GM23248 (cell line): ENCODE data around the gene NDST4. TPM values are rescaled to one million over a fixed set of nuclear protein-coding genes. Genes with fewer than 3 reads are reported as not detected.

ENCODE experiments used
- DNase-seq: peaks from one replicate; pipeline ENCODE4 v3.0.0-alpha.2; 2015
- H2AFZ ChIP-seq: fragments of 200-600 bp; sonication (generic); 2 replicates; pipeline ENCODE4 v1.6.1; 2016; ENCODE audit warnings: antibody characterized with exemption
- H3F3A ChIP-seq: fragments of 200-600 bp; sonication (generic); 2 replicates; pipeline ENCODE4 v1.6.1; 2016; ENCODE audit warnings: mild to moderate bottlenecking, antibody characterized with exemption, mixed run types; ENCODE audit not compliant: insufficient read depth
- H3K27ac ChIP-seq: fragments of 200-600 bp; sonication (generic); 2 replicates; pipeline ENCODE4 v1.5.1; 2016; ENCODE audit warnings: mild to moderate bottlenecking
- H3K27me3 ChIP-seq: fragments of 200-600 bp; sonication (generic); replicated peaks from 2 replicates; pipeline ENCODE4 v1.6.1; 2016; ENCODE audit warnings: mild to moderate bottlenecking; ENCODE audit not compliant: insufficient read depth
- H3K36me3 ChIP-seq: fragments of 200-600 bp; sonication (generic); 2 replicates; pipeline ENCODE4 v1.6.1; 2016; ENCODE audit warnings: low read depth, mild to moderate bottlenecking
- H3K4me1 ChIP-seq: fragments of 200-600 bp; sonication (generic); 2 replicates; pipeline ENCODE4 v1.6.1; 2016; ENCODE audit warnings: mild to moderate bottlenecking; ENCODE audit not compliant: insufficient read depth
- H3K4me2 ChIP-seq: fragments of 200-600 bp; sonication (generic); one replicate; pipeline ENCODE4 v1.6.1; 2016; ENCODE audit warnings: mild to moderate bottlenecking; ENCODE audit not compliant: unreplicated experiment
- H3K4me3 ChIP-seq: fragments of 200-600 bp; sonication (generic); 2 replicates; pipeline ENCODE4 v1.5.1; 2016; ENCODE audit warnings: mild to moderate bottlenecking
- H3K79me2 ChIP-seq: fragments of 200-600 bp; sonication (generic); 2 replicates; pipeline ENCODE4 v1.6.1; 2016; ENCODE audit warnings: mild to moderate bottlenecking; ENCODE audit not compliant: insufficient read depth
- H3K9ac ChIP-seq: fragments of 200-600 bp; sonication (generic); 2 replicates; pipeline ENCODE4 v1.6.1; 2016; ENCODE audit warnings: mild to moderate bottlenecking
- H3K9me2 ChIP-seq: fragments of 200-600 bp; sonication (generic); 2 replicates; pipeline ENCODE4 v1.6.1; 2016; ENCODE audit warnings: mixed run types, mild to moderate bottlenecking, moderate library complexity; ENCODE audit not compliant: insufficient read depth
- H3K9me3 ChIP-seq: fragments of 200-600 bp; sonication (generic); one replicate; pipeline ENCODE4 v1.6.1; 2017; ENCODE audit warnings: low read depth
- H4K20me1 ChIP-seq: fragments of 200-600 bp; sonication (generic); 2 replicates; pipeline ENCODE4 v1.6.0; 2016; ENCODE audit not compliant: insufficient read depth
- EZH2 ChIP-seq: fragments of 200-600 bp; sonication (generic); IDR thresholded peaks from 2 replicates; pipeline ENCODE4 v1.6.1; 2018; ENCODE audit warnings: antibody characterized with exemption, mild to moderate bottlenecking; ENCODE audit not compliant: insufficient read depth, poor library complexity, severe bottlenecking
- EZH2phosphoT487 ChIP-seq: fragments of 200-600 bp; sonication (generic); IDR thresholded peaks from 2 replicates; pipeline ENCODE4 v1.6.1; 2018; ENCODE audit warnings: antibody characterized with exemption, moderate library complexity, mild to moderate bottlenecking, low read depth; ENCODE audit not compliant: insufficient read depth
- WGBS, 2 experiments: methylation state at CpG; one replicate each; pipeline ENCODE4 v1.1.6; 2015 to 2017; ENCODE audit warnings: low lambda C conversion rate in 2 of 2, low coverage in 1 of 2; ENCODE audit errors: missing lambda C conversion rate in 2 of 2; 5-methylcytosine and 5-hydroxymethylcytosine counted together
- in situ Hi-C: fragments of 300-500 bp; cut with MboI; formaldehyde crosslinking; loops from 2 replicates; pipeline ENCODE4 v1.15.0; 2020
- polyA plus RNA-seq: library from polyadenylated mRNA; unstranded; fragments of >200 nt; fragmentation: Nextera tagmentation; extraction: Ambion mirVana; gene quantifications from 2 replicates; pipeline ENCODE4 v1.2.1, GENCODE V29; 2016
- total RNA-seq: library from RNA; depleted of rRNA; stranded (reverse); fragments of >200 nt; shearing (Covaris generic); gene quantifications from 2 replicates; pipeline ENCODE4 v1.2.3, GENCODE V29; 2014

Gene NDST4
- total and polyA plus RNA-seq, 2 experiments from 2014 or later = not detected

DNA sequence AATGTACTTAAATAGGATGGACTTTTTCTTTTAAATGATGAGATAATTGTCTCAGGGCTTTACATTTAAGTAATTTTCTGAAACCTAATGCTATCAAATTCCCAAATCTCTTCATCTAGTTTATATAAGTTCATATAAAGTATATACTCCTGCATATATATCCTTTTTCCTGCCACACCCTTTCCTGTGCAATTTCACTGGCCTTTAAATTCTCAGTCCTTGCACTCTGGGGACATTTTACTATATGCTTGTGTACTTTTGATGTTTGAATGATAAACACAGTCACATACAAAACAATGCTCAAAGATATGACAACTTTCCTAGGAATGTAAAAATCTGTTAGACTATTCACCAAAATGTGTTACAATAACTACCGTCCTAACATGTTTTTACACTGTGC is 60.1 kb downstream of the NDST4 start:
- H3K36me3 ChIP-seq = no peaks in the 10 kb centered on the region
- TF ChIP-seq EZH2 (no peak), EZH2phosphoT487 (no peak)
- no peak overlapping the region for H3K9ac ChIP-seq
- no peaks in the 10 kb centered on the region for H4K20me1 ChIP-seq
- peak overlapping the region; percentile 6; the same call in 1 of the 2 replicates for H2AFZ ChIP-seq
- no peaks in the 10 kb centered on the region for H3F3A ChIP-seq
- no peaks in the 10 kb centered on the region for H3K9me3 ChIP-seq
- H3K27ac ChIP-seq = no peak overlapping the region
- no peak overlapping the region for H3K4me2 ChIP-seq
- no peaks in the 10 kb centered on the region for H3K27me3 ChIP-seq
- in situ Hi-C loops = no loop called here
- DNase-seq = no peak
- H3K9me2 ChIP-seq = no peaks in the 10 kb centered on the region
- H3K4me3 ChIP-seq = no peak overlapping the region
- H3K79me2 ChIP-seq = no peaks in the 10 kb centered on the region
- no peaks in the 10 kb centered on the region for H3K4me1 ChIP-seq
- WGBS, 2 experiments = 87 to 92% methylated on average over 1 of the region's 1 CpG

DNA sequence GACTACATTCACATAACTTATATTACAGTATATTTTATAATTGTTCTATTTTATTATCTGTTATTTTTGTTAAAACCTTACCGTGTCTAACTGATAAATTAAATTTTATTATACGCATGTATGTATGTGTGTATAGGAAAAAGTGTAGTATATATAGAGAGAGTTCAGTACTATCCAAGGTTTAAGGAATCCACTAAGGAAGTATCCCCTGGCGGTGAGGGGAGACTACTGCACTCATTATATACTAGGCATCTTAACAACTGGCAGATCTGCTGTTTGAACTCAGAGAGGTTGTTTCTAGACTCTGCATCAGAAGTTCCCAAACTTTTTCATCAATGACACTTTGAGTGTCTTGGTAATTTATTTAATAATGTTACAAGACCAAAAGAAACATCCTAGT is 70.9 kb downstream of the NDST4 start:
- peak; percentile 20 for DNase-seq
- no peak overlapping the region for H3K27ac ChIP-seq
- no peaks in the 10 kb centered on the region for H3K4me1 ChIP-seq
- TF ChIP-seq EZH2 (no peak), EZH2phosphoT487 (no peak)
- WGBS, 2 experiments = 47 to 54% methylated on average over 3 of the region's 3 CpGs
- H3K36me3 ChIP-seq = no peaks in the 10 kb centered on the region
- no peak overlapping the region for H2AFZ ChIP-seq
- H3K4me3 ChIP-seq = no peak overlapping the region
- H3K27me3 ChIP-seq = no peaks in the 10 kb centered on the region
- no peak overlapping the region for H3K4me2 ChIP-seq
- H4K20me1 ChIP-seq = no peaks in the 10 kb centered on the region
- H3K9ac ChIP-seq = no peak overlapping the region
- in situ Hi-C loops = no loop called here
- no peaks in the 10 kb centered on the region for H3K9me3 ChIP-seq
- no peaks in the 10 kb centered on the region for H3K79me2 ChIP-seq
- H3K9me2 ChIP-seq = no peaks in the 10 kb centered on the region; the same call in 1 of the 2 replicates
- H3F3A ChIP-seq = no peaks in the 10 kb centered on the region

DNA sequence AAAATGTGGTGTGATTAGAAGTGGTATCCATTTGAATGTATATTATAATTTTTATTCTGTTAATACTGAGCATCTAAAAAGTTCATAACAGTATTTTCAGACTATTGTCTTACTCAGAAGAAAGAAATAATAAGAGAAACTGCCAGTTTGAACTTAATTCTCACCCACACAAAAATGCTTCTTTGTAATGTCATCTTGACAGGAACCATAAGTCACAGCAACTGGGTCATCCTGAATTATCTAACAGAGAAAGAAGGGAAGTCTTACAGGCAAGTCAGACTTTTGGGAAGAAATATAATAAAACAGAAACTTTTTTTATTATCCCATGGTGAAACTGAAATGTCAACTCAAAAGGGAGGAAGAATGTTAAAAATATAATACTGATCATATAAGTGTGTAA is 83.1 kb downstream of the NDST4 start:
- peak overlapping the region; percentile 44 for H3K4me2 ChIP-seq
- no peaks in the 10 kb centered on the region for H3K27me3 ChIP-seq
- no peaks in the 10 kb centered on the region for H3K9me3 ChIP-seq
- peak overlapping the region; percentile 39 for H3K4me3 ChIP-seq
- no peaks in the 10 kb centered on the region for H3K79me2 ChIP-seq
- H4K20me1 ChIP-seq = no peaks in the 10 kb centered on the region
- peak; percentile 55 for DNase-seq
- TF ChIP-seq EZH2phosphoT487 = no peak
- H3K9me2 ChIP-seq = no peaks in the 10 kb centered on the region
- H3K4me1 ChIP-seq = peaks cover 31% of the 10 kb centered on the region
- H3K36me3 ChIP-seq = no peaks in the 10 kb centered on the region
- in situ Hi-C loops = no loop called here
- peaks cover 19% of the 10 kb centered on the region; the same call in 1 of the 2 replicates for H3F3A ChIP-seq
- no peak overlapping the region for H3K27ac ChIP-seq
- H2AFZ ChIP-seq = 0 out of 2 replicates have a peak overlapping the region, but pooled peaks have one; percentile 2
- H3K9ac ChIP-seq = no peak overlapping the region

DNA sequence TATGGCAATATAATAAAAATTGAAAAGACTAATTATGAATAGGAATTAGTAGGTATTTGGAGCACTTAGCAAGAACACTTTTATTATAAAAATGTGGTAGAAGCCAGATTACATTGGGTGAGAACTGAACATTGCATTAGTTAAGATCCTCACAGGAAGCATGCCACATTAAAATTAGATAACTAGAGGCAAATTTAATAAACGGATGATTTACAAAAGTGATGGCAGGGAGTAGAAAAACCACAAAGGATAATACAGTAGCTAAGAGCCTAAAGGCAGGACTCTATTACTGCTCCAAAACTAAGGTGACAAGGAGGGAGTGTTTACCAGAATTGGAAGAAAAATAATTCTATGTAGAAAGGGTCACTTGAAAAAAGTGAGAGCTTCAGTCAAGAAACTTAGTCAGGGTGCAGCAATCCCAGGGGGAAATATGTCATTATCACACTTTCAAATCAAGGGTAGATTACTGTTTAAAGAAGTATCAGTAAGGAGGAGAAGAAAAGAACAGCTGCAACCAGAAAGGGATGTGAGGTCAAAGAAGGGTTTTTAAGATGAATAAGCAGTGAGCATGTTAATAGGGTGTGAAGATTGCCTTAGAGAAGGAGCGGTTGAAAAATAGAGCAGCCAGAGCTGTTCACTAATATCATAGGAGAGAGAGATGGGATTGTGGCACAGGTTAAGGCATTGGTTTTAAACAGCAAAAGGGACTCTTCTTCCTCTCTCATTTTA is 84.6 kb downstream of the NDST4 start:
- Histone ChIP-seq H3K9me3 (no peaks in the 10 kb centered on the region), H3K4me3 (no peak overlapping the region), H3K9me2 (no peaks in the 10 kb centered on the region), H3K4me2 (peak overlapping the region; percentile 3), H2AFZ (peak overlapping the region; percentile 2; the same call in 1 of the 2 replicates), H4K20me1 (no peaks in the 10 kb centered on the region), H3K79me2 (no peaks in the 10 kb centered on the region), H3K4me1 (peaks cover 31% of the 10 kb centered on the region), H3F3A (peaks cover 19% of the 10 kb centered on the region; the same call in 1 of the 2 replicates), H3K36me3 (no peaks in the 10 kb centered on the region), H3K27ac (no peak overlapping the region), H3K9ac (no peak overlapping the region), H3K27me3 (no peaks in the 10 kb centered on the region)
- peak; percentile 8 for DNase-seq
- WGBS, 2 experiments = 63 to 69% methylated on average over 2 of the region's 2 CpGs
- no peak for TF ChIP-seq EZH2
- no peak for TF ChIP-seq EZH2phosphoT487
- in situ Hi-C loops = no loop called here

DNA sequence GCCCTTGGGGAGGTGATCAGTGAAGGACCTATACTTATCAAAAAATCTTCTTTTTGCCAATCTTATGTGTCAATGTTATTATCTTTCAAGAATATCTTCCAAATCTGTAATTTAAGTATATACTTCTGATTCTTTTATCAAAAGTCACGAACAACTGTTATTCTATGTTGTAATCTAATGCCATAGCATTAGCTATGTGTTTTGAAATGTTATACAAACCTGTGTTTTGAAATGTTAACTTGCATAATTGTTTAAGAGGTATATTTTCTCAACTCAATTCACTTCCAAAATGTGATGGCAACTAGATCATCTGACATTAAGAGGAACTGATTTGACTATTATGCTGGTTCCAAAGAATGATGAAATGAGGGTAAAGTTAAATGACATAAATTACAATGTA is 113.5 kb downstream of the NDST4 start:
- Histone ChIP-seq H3K27ac (no peak overlapping the region), H3K9me2 (no peaks in the 10 kb centered on the region), H3K4me1 (no peaks in the 10 kb centered on the region; the same call in 1 of the 2 replicates), H3K4me2 (no peak overlapping the region), H3K9ac (no peak overlapping the region), H2AFZ (no peak overlapping the region), H3K36me3 (no peaks in the 10 kb centered on the region), H4K20me1 (no peaks in the 10 kb centered on the region), H3K4me3 (no peak overlapping the region), H3K9me3 (no peaks in the 10 kb centered on the region), H3K79me2 (no peaks in the 10 kb centered on the region), H3F3A (peaks cover 13% of the 10 kb centered on the region; the same call in 1 of the 2 replicates), H3K27me3 (no peaks in the 10 kb centered on the region)
- 50 to 56% methylated on average over 1 of the region's 1 CpG for WGBS, 2 experiments
- DNase-seq = no peak
- TF ChIP-seq EZH2 = no peak
- TF ChIP-seq EZH2phosphoT487 = no peak
- in situ Hi-C loops = no loop called here
